A549 treated with AZD2906 at 1 μM for 4 hours (cell line): ENCODE results near the gene ZNF99. TPM values are rescaled to one million over a fixed set of nuclear protein-coding genes. Genes with fewer than 3 reads are reported as not detected.

Experiments used
- total RNA-seq: library from RNA; stranded (reverse); fragments of 200-300 nt; extraction: Qiagen RNA extraction; gene quantifications from 5 replicates; pipeline ENCODE4 v1.2.3, GENCODE V29; 2022

Gene ZNF99
- total RNA-seq, result not detected in 5 replicates

DNA sequence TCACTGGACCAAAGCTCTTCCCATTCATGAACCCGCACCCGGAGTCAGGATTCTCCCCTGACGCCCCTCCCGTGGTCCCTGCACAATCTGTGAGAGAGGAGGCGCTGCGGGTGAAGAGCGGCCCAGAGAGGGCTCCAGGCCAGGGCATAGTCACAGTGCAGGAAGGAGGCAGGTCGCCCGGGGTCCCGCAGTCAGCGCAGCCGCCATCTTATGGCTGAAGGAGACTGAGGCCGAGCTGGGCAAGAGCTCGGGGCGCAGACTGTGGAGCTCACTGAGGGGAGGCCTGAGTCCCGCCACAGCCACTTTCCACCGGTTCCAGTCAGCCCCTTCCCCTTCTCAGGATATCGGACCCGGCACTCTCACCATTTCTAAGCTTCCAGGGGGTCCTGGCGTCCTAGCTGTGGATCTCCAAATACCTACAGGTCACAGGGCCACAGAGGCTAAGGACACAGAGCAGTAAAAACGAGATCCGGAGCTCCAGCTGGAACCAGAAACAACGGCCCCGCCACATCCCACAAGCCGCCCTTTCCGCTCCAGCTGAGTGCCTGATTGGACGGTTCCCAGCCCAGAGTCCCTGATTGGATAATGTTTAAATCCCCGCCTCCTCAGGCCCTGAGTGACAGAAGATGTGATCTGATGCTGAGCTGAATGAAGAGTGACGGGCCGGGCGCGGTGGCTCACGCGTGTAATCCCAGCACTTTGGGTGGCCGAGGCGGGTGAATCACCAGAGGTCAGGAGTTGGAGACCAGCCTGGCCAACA is at the start of gene ZNF99:
ZNF99 (minus strand) TSS at position 501 of the 760 bp plus-strand sequence; CDS start at position 366, 135 bp downstream.

DNA sequence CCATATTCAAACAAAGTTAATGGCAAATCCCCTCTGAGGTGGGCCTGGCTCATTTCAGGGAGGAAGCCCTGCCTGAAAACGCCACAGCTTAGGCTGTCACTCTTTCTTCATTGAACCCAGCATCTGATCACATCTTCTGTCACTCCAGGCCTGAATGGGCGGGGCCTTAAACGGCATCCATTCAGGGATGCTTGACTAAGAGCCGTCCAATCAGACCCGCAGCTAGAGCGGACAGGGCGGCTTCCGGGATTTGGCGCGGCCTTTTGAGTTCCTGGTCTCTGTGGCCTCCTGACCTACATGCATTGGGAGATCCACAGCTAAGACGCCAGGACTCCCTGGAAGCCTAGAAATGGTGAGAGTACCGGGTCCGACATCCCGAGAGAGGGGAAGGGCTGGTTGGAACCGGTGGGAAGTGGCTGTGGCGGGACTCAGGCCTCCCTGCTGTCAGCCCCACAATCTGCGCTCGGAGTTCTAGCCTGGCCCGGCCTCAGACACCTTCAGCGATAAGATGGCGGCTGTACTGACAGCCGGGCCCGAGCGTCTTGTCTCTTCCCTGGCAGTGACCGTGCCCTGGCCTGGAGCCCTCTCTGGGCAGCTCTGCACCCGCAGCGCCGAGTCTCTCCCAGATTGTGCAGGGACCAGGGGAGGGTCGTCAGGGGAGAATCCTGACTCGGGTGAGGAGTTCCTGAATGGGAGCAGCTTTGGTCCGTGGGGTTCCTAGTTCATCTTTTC is 48.2 kb upstream of the ZNF99 start, which contains the start of gene ZNF723:
ZNF723 (plus strand) TSS at position 261 of the 732 bp plus-strand sequence; CDS start at position 350, 89 bp downstream.

Other genes starting within 250 kb of the ZNF99 start
- gene ZNF492, start 149.8 kb downstream of the ZNF99 start, total RNA-seq, result not detected in 5 replicates
- not detected in 5 replicates for gene ZNF723, start 48.1 kb upstream of the ZNF99 start, total RNA-seq
- not detected in 5 replicates for gene ZNF728, start 219.0 kb upstream of the ZNF99 start, total RNA-seq